ENCODE measurements around the gene RELN. TPM values are rescaled to one million over a fixed set of nuclear protein-coding genes. Genes with fewer than 3 reads are reported as not detected.

Gene RELN
- total RNA-seq, 4 donors from 2014 or later, result 0.57 to 4.2 (median 1.5) TPM

GRCh38 chr7:103875718-103876117 is 113.7 kb downstream of the RELN start:
- TF ChIP-seq, protein P1, sequence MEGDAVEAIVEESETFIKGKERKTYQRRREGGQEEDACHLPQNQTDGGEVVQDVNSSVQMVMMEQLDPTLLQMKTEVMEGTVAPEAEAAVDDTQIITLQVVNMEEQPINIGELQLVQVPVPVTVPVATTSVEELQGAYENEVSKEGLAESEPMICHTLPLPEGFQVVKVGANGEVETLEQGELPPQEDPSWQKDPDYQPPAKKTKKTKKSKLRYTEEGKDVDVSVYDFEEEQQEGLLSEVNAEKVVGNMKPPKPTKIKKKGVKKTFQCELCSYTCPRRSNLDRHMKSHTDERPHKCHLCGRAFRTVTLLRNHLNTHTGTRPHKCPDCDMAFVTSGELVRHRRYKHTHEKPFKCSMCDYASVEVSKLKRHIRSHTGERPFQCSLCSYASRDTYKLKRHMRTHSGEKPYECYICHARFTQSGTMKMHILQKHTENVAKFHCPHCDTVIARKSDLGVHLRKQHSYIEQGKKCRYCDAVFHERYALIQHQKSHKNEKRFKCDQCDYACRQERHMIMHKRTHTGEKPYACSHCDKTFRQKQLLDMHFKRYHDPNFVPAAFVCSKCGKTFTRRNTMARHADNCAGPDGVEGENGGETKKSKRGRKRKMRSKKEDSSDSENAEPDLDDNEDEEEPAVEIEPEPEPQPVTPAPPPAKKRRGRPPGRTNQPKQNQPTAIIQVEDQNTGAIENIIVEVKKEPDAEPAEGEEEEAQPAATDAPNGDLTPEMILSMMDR (IDR thresholded peaks at IDR 0.05; ENCODE audit: low read depth), result no peak

DNA sequence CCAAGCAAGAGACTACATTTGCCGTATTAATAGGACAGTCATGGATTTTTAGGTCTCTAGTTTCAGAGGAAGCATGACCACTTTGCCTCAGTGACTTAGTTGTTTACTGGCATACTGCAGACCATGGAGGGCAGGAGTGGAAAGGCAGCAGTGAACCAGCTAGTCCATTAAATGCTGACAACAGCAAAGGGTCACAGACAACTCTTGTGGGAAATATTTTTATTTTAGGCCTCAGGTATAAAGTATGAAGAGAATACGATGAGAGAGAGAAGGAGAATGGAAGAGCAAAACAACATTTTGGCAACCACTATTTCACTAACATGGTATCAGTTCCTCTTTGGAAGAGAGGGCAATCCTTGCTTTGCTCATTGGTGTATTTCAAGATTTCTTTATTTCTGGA is 118.0 kb downstream of the RELN start:
- TF ChIP-seq, protein P1 (IDR thresholded peaks at IDR 0.05; ENCODE audit: low read depth), result no peak

- TF ChIP-seq, protein P1 (IDR thresholded peaks at IDR 0.05; ENCODE audit: low read depth), result no peak
Observed at GRCh38 chr7:103870664-103871063, 118.8 kb downstream of the RELN start.

DNA sequence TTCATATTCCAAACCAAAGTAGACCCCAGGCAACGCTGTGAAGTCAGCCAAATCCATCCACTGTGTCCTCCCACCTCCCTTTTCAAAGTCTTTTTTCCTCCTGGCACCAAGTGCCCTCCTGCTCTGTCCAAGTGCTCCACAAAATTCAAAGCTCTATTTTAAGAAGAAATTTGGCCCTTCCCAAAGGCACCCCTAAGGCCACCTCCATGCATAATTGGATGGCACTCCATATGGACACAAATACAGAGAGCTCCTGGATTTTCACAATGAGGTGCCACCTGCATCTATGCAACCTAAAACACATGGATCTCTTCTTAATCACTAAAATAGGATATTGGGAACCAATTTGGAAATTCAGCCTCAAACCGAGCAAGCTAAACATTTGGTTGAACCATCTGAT is 121.6 kb downstream of the RELN start:
- TF ChIP-seq, protein P1 (IDR thresholded peaks at IDR 0.05; ENCODE audit: low read depth), result no peak

GRCh38 chr7:103866919-103867318 is 122.5 kb downstream of the RELN start:
- TF ChIP-seq, protein P1 (IDR thresholded peaks at IDR 0.05; ENCODE audit: low read depth), result no peak

DNA sequence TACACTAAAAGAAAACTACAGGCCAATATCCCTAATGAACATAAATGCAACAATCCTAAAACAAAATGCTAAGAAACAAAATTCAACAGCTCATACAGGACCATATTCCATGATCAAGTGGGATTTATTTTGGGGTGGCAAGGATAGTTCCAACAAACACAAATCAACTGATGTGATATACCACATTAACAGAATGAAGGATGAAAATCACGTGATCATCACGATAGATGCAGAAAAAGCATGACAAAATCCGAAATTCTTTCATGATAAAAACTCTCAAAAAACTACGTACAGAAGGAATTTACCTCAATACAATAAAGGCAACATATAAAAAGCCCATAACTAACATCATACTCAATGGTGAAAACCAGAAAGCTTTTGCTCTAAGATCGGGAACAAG is 124.0 kb downstream of the RELN start:
- TF ChIP-seq, protein P1 (IDR thresholded peaks at IDR 0.05; ENCODE audit: low read depth), result no peak

- TF ChIP-seq, protein P1 (IDR thresholded peaks at IDR 0.05; ENCODE audit: low read depth), result no peak
Observed at GRCh38 chr7:103862302-103863035, 127.0 kb downstream of the RELN start.
